ENCODE data around the gene RSPO4. TPM values are rescaled to one million over a fixed set of nuclear protein-coding genes. Genes with fewer than 3 reads are reported as not detected.

RSPO4 gene
- total RNA-seq, 1 experiment from 2014 or later: not detected

DNA sequence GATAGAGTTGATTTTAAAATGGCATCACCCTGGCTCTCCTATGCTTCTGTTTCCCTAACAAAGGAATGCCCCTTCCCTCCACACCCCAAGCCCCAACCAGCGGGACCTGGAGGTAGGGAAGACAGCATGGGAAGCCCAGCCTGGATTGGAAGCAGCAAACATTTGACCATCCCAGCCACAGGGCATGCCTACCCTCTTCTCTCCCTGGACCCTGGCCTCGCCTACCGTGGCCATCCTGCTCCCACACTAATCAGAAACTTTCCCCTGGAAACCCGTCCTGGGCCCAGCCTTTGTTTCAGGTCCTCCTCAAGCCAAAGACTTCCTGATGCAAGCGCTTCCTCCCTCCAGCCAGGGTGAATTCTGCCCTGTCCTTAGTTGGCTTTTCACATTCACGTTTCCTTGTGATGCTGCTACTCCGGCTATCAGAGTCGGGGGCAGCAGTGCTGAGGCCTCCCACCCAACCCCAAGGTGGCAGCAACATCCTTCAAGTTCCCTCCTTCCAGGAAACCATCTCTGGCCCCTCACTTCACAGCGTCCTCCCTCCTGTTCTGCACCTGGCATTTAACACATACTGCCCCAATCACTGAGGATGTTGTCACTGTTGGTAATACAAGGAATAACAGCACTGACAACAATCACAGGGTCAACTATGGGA is 67.8 kb downstream of the RSPO4 start:
- no TSS peak for BruUV-seq (replicated peaks)

DNA sequence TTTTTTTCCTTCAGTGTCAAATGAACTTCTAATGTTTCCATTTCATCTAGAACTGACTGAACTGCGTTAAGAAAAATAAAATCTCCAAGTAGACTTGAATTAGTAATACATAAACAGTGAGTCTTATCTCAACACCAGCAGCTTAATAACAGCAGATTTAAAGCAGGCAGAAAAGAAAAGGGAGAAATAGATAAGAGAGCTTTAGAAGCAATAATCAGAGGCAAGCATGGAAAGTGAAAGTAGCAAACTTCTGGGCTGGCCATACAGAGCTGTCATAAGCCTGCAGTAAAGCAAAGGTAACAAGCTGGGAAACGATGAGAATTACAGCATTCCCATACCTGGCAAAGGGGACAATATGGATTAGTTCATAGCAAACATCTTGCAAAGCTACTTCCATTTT is 69.1 kb downstream of the RSPO4 start:
- no TSS peak for BruUV-seq (replicated peaks)
- H3K27ac ChIP-seq: no peak overlapping the region
- H3F3A ChIP-seq (ENCODE audit: insufficient read depth, low read depth): no peaks in the 10 kb centered on the region
- intact Hi-C loops (cut with micrococcal nuclease; ENCODE audit: unreplicated experiment): no loop called here
- DNase-seq: no peak
- no peaks in the 10 kb centered on the region for H4K20me1 ChIP-seq (ENCODE audit: insufficient read depth)
- H3K9me3 ChIP-seq (ENCODE audit: insufficient read depth, low read depth): peaks cover 14% of the 10 kb centered on the region
- H3K4me2 ChIP-seq: no peak overlapping the region
- H3K27me3 ChIP-seq (ENCODE audit: insufficient read depth, low read depth): peaks cover 5% of the 10 kb centered on the region; the same call in 1 of the 2 replicates
- H3K36me3 ChIP-seq (ENCODE audit: low read depth): no peaks in the 10 kb centered on the region
- H3K9me2 ChIP-seq (ENCODE audit: insufficient read depth): no peaks in the 10 kb centered on the region
- no peak overlapping the region for H3K4me3 ChIP-seq
- CTCF ChIA-PET: no interaction called here
- TF ChIP-seq, protein P1, sequence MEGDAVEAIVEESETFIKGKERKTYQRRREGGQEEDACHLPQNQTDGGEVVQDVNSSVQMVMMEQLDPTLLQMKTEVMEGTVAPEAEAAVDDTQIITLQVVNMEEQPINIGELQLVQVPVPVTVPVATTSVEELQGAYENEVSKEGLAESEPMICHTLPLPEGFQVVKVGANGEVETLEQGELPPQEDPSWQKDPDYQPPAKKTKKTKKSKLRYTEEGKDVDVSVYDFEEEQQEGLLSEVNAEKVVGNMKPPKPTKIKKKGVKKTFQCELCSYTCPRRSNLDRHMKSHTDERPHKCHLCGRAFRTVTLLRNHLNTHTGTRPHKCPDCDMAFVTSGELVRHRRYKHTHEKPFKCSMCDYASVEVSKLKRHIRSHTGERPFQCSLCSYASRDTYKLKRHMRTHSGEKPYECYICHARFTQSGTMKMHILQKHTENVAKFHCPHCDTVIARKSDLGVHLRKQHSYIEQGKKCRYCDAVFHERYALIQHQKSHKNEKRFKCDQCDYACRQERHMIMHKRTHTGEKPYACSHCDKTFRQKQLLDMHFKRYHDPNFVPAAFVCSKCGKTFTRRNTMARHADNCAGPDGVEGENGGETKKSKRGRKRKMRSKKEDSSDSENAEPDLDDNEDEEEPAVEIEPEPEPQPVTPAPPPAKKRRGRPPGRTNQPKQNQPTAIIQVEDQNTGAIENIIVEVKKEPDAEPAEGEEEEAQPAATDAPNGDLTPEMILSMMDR (conservative IDR thresholded peaks at IDR 0.05): no peak
- TF ChIP-seq EZH2 (IDR thresholded peaks at IDR 0.05; ENCODE audit: low read depth): no peak
- H3K79me2 ChIP-seq (ENCODE audit: low read depth): no peaks in the 10 kb centered on the region
- H3K4me1 ChIP-seq (replicated peaks; ENCODE audit: insufficient read depth): no peaks in the 10 kb centered on the region
- H2AFZ ChIP-seq: no peak overlapping the region
- POLR2A ChIA-PET (ENCODE audit: unreplicated experiment): no interaction called here

More for the DNA sequence above, 67.8 kb downstream of the RSPO4 start:
- ChIA-PET CTCF (no interaction called here), POLR2A (ENCODE audit: unreplicated experiment) (no interaction called here)
- Histone ChIP-seq H3K9me2 (ENCODE audit: insufficient read depth) (no peaks in the 10 kb centered on the region), H3F3A (ENCODE audit: insufficient read depth, low read depth) (no peaks in the 10 kb centered on the region), H3K9me3 (ENCODE audit: insufficient read depth, low read depth) (peaks cover 14% of the 10 kb centered on the region), H4K20me1 (ENCODE audit: insufficient read depth) (no peaks in the 10 kb centered on the region), H2AFZ (no peak overlapping the region), H3K4me3 (no peak overlapping the region), H3K4me1 (replicated peaks; ENCODE audit: insufficient read depth) (no peaks in the 10 kb centered on the region), H3K79me2 (ENCODE audit: low read depth) (no peaks in the 10 kb centered on the region), H3K36me3 (ENCODE audit: low read depth) (no peaks in the 10 kb centered on the region), H3K27me3 (ENCODE audit: insufficient read depth, low read depth) (peaks cover 8% of the 10 kb centered on the region; the same call in 1 of the 2 replicates), H3K27ac (no peak overlapping the region), H3K4me2 (no peak overlapping the region)
- intact Hi-C loops (cut with micrococcal nuclease; ENCODE audit: unreplicated experiment): no loop called here
- no peak for DNase-seq
- TF ChIP-seq, protein P1 (conservative IDR thresholded peaks at IDR 0.05): no peak
- no peak for TF ChIP-seq EZH2 (IDR thresholded peaks at IDR 0.05; ENCODE audit: low read depth)

DNA sequence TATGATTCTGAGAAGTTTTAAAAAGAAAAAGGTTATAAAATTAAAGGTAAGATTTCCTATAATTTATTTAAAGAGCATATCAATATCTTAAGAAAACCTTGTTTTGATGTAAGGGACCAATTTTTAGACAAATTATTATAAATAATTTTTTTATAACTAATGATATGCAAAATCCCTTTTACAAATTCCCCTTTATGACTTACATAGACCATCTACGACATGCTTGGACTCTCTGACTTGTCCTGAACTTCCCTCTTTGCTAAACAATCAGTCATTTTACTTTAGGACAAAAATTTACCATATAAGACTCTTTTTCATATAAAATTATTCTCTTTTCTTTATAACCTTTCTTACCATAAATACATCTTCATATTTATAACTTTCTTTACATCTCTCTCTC is 70.7 kb downstream of the RSPO4 start:
- peaks cover 21% of the 10 kb centered on the region for H3K27me3 ChIP-seq (ENCODE audit: insufficient read depth, low read depth)
- ChIA-PET POLR2A (ENCODE audit: unreplicated experiment) (no interaction called here), CTCF (no interaction called here)
- no TSS peak for BruUV-seq (replicated peaks)
- no peaks in the 10 kb centered on the region for H3K4me1 ChIP-seq (replicated peaks; ENCODE audit: insufficient read depth)
- intact Hi-C loops (cut with micrococcal nuclease; ENCODE audit: unreplicated experiment): no loop called here
- DNase-seq: no peak
- no peak overlapping the region for H3K4me2 ChIP-seq
- no peaks in the 10 kb centered on the region for H3F3A ChIP-seq (ENCODE audit: insufficient read depth, low read depth)
- H3K27ac ChIP-seq: no peak overlapping the region
- TF ChIP-seq EZH2 (IDR thresholded peaks at IDR 0.05; ENCODE audit: low read depth): no peak
- no peaks in the 10 kb centered on the region for H3K79me2 ChIP-seq (ENCODE audit: low read depth)
- H2AFZ ChIP-seq: no peak overlapping the region
- no peaks in the 10 kb centered on the region for H3K36me3 ChIP-seq (ENCODE audit: low read depth)
- no peaks in the 10 kb centered on the region for H4K20me1 ChIP-seq (ENCODE audit: insufficient read depth)
- H3K4me3 ChIP-seq: no peak overlapping the region
- no peaks in the 10 kb centered on the region for H3K9me2 ChIP-seq (ENCODE audit: insufficient read depth)
- peaks cover 14% of the 10 kb centered on the region for H3K9me3 ChIP-seq (ENCODE audit: insufficient read depth, low read depth)

DNA sequence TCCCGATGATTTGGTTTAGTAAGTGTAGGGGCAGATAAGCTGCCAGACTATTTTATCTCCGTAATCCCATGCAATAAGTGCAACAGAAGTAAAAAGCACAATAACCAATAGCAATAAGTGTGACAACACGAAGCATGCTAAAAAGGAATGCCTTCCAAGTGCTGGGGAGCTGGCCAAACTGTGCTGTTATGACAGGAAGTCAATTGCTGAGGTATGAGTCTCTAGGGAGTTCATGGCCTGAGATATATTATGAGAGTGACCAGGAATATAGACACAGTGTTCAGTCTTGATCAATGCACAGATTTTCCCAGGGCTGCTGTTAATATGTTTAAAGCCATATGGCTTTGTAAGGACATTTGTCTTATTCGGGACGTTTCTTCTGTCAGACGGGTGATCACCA is 75.4 kb downstream of the RSPO4 start:
- no TSS peak for BruUV-seq (replicated peaks)
- H3K9me3 ChIP-seq (ENCODE audit: insufficient read depth, low read depth): peaks cover 8% of the 10 kb centered on the region; the same call in 1 of the 2 replicates
- no peaks in the 10 kb centered on the region for H3K79me2 ChIP-seq (ENCODE audit: low read depth)
- H3K27me3 ChIP-seq (ENCODE audit: insufficient read depth, low read depth): peaks cover 30% of the 10 kb centered on the region
- no peak for DNase-seq
- H3K4me1 ChIP-seq (replicated peaks; ENCODE audit: insufficient read depth): no peaks in the 10 kb centered on the region
- no peak overlapping the region for H3K4me3 ChIP-seq
- no peak for TF ChIP-seq EZH2 (IDR thresholded peaks at IDR 0.05; ENCODE audit: low read depth)
- TF ChIP-seq, protein P1 (conservative IDR thresholded peaks at IDR 0.05): no peak
- no peaks in the 10 kb centered on the region for H3K36me3 ChIP-seq (ENCODE audit: low read depth)
- CTCF ChIA-PET: no interaction called here
- no peaks in the 10 kb centered on the region for H4K20me1 ChIP-seq (ENCODE audit: insufficient read depth)
- intact Hi-C loops (cut with micrococcal nuclease; ENCODE audit: unreplicated experiment): no loop called here
- no peak overlapping the region for H3K27ac ChIP-seq
- POLR2A ChIA-PET (ENCODE audit: unreplicated experiment): no interaction called here
- H3K4me2 ChIP-seq: no peak overlapping the region
- H2AFZ ChIP-seq: no peak overlapping the region
- no peaks in the 10 kb centered on the region for H3F3A ChIP-seq (ENCODE audit: insufficient read depth, low read depth)
- H3K9me2 ChIP-seq (ENCODE audit: insufficient read depth): no peaks in the 10 kb centered on the region

Measured in PC-9 (cell line).